ENCODE data around the gene SPDEF. TPM values are rescaled to one million over a fixed set of nuclear protein-coding genes. Genes with fewer than 3 reads are reported as not detected.

The SPDEF gene
- polyA plus RNA-seq, 1 experiment: 0.04 TPM

- Histone ChIP-seq H3K4me3 (ENCODE audit: low read depth, low read length) (no peak overlapping the region), H3K27ac (ENCODE audit: low read depth, low read length) (no peak overlapping the region), H3K9me3 (ENCODE audit: control insufficient read depth, insufficient read depth, low read length) (no peaks in the 10 kb centered on the region; the same call in 1 of the 2 replicates), H3K27me3 (ENCODE audit: control insufficient read depth, insufficient read depth, low read length) (peaks cover 13% of the 10 kb centered on the region)
- ChIA-PET POLR2A (no interaction called here), CTCF (no interaction called here)
- no peak for DNase-seq (ENCODE audit: low read depth, low spot score)
- no peak for TF ChIP-seq CTCF (IDR thresholded peaks at IDR 0.05; ENCODE audit: low read depth, low read length)
Measured at GRCh38 chr6:34520645-34521462, 35.3 kb downstream of the SPDEF start.

- ChIA-PET POLR2A (no interaction called here), CTCF (no interaction called here)
- Histone ChIP-seq H3K4me3 (ENCODE audit: low read depth, low read length) (no peak overlapping the region), H3K9me3 (ENCODE audit: control insufficient read depth, insufficient read depth, low read length) (no peaks in the 10 kb centered on the region; the same call in 1 of the 2 replicates), H3K27me3 (ENCODE audit: control insufficient read depth, insufficient read depth, low read length) (peaks cover 21% of the 10 kb centered on the region), H3K27ac (ENCODE audit: low read depth, low read length) (no peak overlapping the region)
- DNase-seq (ENCODE audit: low read depth, low spot score): no peak
- TF ChIP-seq CTCF (IDR thresholded peaks at IDR 0.05; ENCODE audit: low read depth, low read length): no peak
Measured at GRCh38 chr6:34519971-34520644, 36.0 kb downstream of the SPDEF start.

- Histone ChIP-seq H3K4me3 (ENCODE audit: low read depth, low read length) (no peak overlapping the region), H3K27me3 (ENCODE audit: control insufficient read depth, insufficient read depth, low read length) (peaks cover 30% of the 10 kb centered on the region), H3K27ac (ENCODE audit: low read depth, low read length) (no peak overlapping the region), H3K9me3 (ENCODE audit: control insufficient read depth, insufficient read depth, low read length) (no peaks in the 10 kb centered on the region; the same call in 1 of the 2 replicates)
- POLR2A ChIA-PET: no interaction called here
- no peak for DNase-seq (ENCODE audit: low read depth, low spot score)
- no peak for TF ChIP-seq CTCF (IDR thresholded peaks at IDR 0.05; ENCODE audit: low read depth, low read length)
- CTCF ChIA-PET: no interaction called here
Measured at GRCh38 chr6:34518669-34519365, 37.3 kb downstream of the SPDEF start.

GRCh38 chr6:34517966-34518365 is 38.2 kb downstream of the SPDEF start:
- Histone ChIP-seq H3K27ac (ENCODE audit: low read depth, low read length) (no peak overlapping the region), H3K4me3 (ENCODE audit: low read depth, low read length) (no peak overlapping the region), H3K27me3 (ENCODE audit: control insufficient read depth, insufficient read depth, low read length) (peaks cover 35% of the 10 kb centered on the region), H3K9me3 (ENCODE audit: control insufficient read depth, insufficient read depth, low read length) (no peaks in the 10 kb centered on the region; the same call in 1 of the 2 replicates)
- POLR2A ChIA-PET: no interaction called here
- TF ChIP-seq CTCF (IDR thresholded peaks at IDR 0.05; ENCODE audit: low read depth, low read length): no peak
- no peak for DNase-seq (ENCODE audit: low read depth, low spot score)
- CTCF ChIA-PET: no interaction called here

All from AG04450 (cell line).